Left renal cortex interstitium (tissue), 4 donors: Measurements from ENCODE around the gene OR52N1. TPM values are rescaled to one million over a fixed set of nuclear protein-coding genes. Genes with fewer than 3 reads are reported as not detected.

Experiments
- polyA plus RNA-seq, 4 donors: library from polyadenylated mRNA; unstranded; fragments of 120-200 nt; gene quantifications; one replicate each; pipeline ENCODE4 v1.2.1, GENCODE V29; 2013; ENCODE audit not compliant: insufficient read length in 4 of 4

The OR52N1 gene
- polyA plus RNA-seq, 4 donors: not detected

Other genes with a start within 250 kb of the OR52N1 start
- not detected for gene OR52H1, start 242.7 kb downstream of the OR52N1 start, polyA plus RNA-seq
- gene OR52B6, start 210.4 kb downstream of the OR52N1 start, polyA plus RNA-seq: under 1 TPM in 2 of 4 donors, not detected in 2; 0.09 to 0.25 TPM
- 10 to 100 TPM; 11.8 to 65.1 (median 35.7) TPM for gene TRIM6, start 194.6 kb downstream of the OR52N1 start, polyA plus RNA-seq
- 10 to 100 TPM in 1 of 4 donors, 1 to 10 TPM in 3; 6.1 to 12.6 (median 9.3) TPM for gene TRIM34, start 166.3 kb downstream of the OR52N1 start, polyA plus RNA-seq
- gene TRIM5, start 106.2 kb downstream of the OR52N1 start, polyA plus RNA-seq: 10 to 100 TPM; 35.3 to 52.4 (median 41.9) TPM
- gene TRIM22, start 101.5 kb downstream of the OR52N1 start, polyA plus RNA-seq: 10 to 100 TPM in 2 of 4 donors, 1 to 10 TPM in 2; 6.8 to 11.9 (median 10.3) TPM
- gene OR56B1, start 54.8 kb downstream of the OR52N1 start, polyA plus RNA-seq: not detected
- not detected for gene OR52N4, start 37.0 kb downstream of the OR52N1 start, polyA plus RNA-seq
- not detected for gene OR52N5, start 7.9 kb downstream of the OR52N1 start, polyA plus RNA-seq
- not detected for gene OR52N2, start 17.7 kb upstream of the OR52N1 start, polyA plus RNA-seq
- not detected for gene OR52E6, start 50.6 kb upstream of the OR52N1 start, polyA plus RNA-seq
- not detected for gene OR52E8, start 66.4 kb upstream of the OR52N1 start, polyA plus RNA-seq
- gene OR52E4, start 89.4 kb upstream of the OR52N1 start, polyA plus RNA-seq: under 1 TPM in 2 of 4 donors, not detected in 2; 0.06 to 0.07 TPM
- not detected for gene OR52E5, start 101.9 kb upstream of the OR52N1 start, polyA plus RNA-seq
- not detected for gene OR56A3, start 151.0 kb upstream of the OR52N1 start, polyA plus RNA-seq
- gene OR56A5, start 177.2 kb upstream of the OR52N1 start, polyA plus RNA-seq: not detected
- not detected for gene OR52L1, start 195.7 kb upstream of the OR52N1 start, polyA plus RNA-seq
- gene OR56A4, start 215.7 kb upstream of the OR52N1 start, polyA plus RNA-seq: under 1 TPM in 3 of 4 donors, not detected in 1; 0.05 to 0.09 (median 0.06) TPM
- gene OR56A1, start 239.5 kb upstream of the OR52N1 start, polyA plus RNA-seq: under 1 TPM in 2 of 4 donors, not detected in 2; 0.01 to 0.02 TPM